GM12892 (cell line): ENCODE results near the gene SPDYC.

Experiments used
- POLR2A ChIP-seq: IDR thresholded peaks from 2 replicates; pipeline ENCODE4 v1.6.1; 2011; ENCODE audit warnings: low read depth, low read length, control low read depth
- TAF1 ChIP-seq: IDR thresholded peaks from 2 replicates; pipeline ENCODE4 v1.6.1; 2011; ENCODE audit warnings: low read depth, mild to moderate bottlenecking, control low read depth, low read length, borderline replicate concordance

- TF ChIP-seq POLR2A (no peak), TAF1 (no peak)
These were observed 42.3 kb downstream of the SPDYC start for GRCh38 chr11:65212226-65212801.
